ENCODE results near the gene CIPC.

The CIPC gene

DNA sequence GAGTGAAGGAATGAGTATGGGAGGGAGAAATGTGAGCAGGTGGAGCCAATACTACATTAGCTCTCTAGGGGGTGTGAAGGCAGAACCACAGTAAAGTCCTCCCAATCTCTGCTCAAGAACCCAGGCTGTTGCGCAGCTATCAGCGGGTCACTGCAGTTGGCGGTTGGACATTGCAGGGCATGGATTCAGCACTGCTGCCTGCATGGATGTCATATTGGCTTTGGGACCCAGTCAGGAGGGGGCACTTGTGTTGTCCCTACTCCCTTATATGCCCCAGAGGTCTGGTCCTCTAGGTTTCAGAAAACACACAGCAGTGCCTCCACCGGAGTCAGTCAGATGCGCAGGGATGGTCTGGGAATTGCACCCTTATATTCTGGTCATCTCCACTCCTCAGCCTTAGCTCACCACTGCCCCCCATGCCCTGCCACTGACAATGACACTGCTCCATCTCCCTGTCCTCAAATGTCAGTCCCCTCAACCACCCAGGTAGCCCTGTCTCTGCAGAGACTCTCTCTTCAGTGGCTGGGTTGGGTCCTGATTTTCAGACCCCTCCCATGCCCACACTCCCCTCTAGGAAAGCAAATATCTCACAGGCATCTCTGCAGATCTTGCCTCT is 33.9 kb downstream of the CIPC start:
- Histone ChIP-seq H3K27me3 (replicated peaks; ENCODE audit: control insufficient read depth, insufficient read depth, low read length) (peaks cover 77% of the 10 kb centered on the region), H3K4me3 (ENCODE audit: low read length) (no peak overlapping the region), H3K9ac (ENCODE audit: low read length) (no peak overlapping the region), H3K4me1 (ENCODE audit: control insufficient read depth, insufficient read depth, low read length) (no peaks in the 10 kb centered on the region), H3K36me3 (ENCODE audit: control insufficient read depth, insufficient read depth, low read length, severe bottlenecking) (no peaks in the 10 kb centered on the region), H3K9me3 (ENCODE audit: control insufficient read depth, low read length) (no peaks in the 10 kb centered on the region)
- DNase-seq (ENCODE audit: low read depth) = no peak

GRCh38 chr14:77133720-77134338 is 35.8 kb downstream of the CIPC start:
- Histone ChIP-seq H3K36me3 (ENCODE audit: control insufficient read depth, insufficient read depth, low read length, severe bottlenecking) (no peaks in the 10 kb centered on the region), H3K27me3 (replicated peaks; ENCODE audit: control insufficient read depth, insufficient read depth, low read length) (peaks cover 73% of the 10 kb centered on the region), H3K9me3 (ENCODE audit: control insufficient read depth, low read length) (no peaks in the 10 kb centered on the region), H3K4me3 (ENCODE audit: low read length) (no peak overlapping the region), H3K9ac (ENCODE audit: low read length) (no peak overlapping the region), H3K4me1 (ENCODE audit: control insufficient read depth, insufficient read depth, low read length) (no peaks in the 10 kb centered on the region)
- peak; percentile 81 for DNase-seq (ENCODE audit: low read depth)

GRCh38 chr14:77139022-77139421 is 41.0 kb downstream of the CIPC start:
- peaks cover 3% of the 10 kb centered on the region for H3K4me1 ChIP-seq (ENCODE audit: control insufficient read depth, insufficient read depth, low read length)
- no peaks in the 10 kb centered on the region for H3K9me3 ChIP-seq (ENCODE audit: control insufficient read depth, low read length)
- peaks cover 83% of the 10 kb centered on the region for H3K27me3 ChIP-seq (replicated peaks; ENCODE audit: control insufficient read depth, insufficient read depth, low read length)
- DNase-seq (ENCODE audit: low read depth) = no peak
- H3K9ac ChIP-seq (ENCODE audit: low read length) = no peak overlapping the region
- H3K4me3 ChIP-seq (ENCODE audit: low read length) = no peak overlapping the region
- no peaks in the 10 kb centered on the region for H3K36me3 ChIP-seq (ENCODE audit: control insufficient read depth, insufficient read depth, low read length, severe bottlenecking)

GRCh38 chr14:77139540-77140358 is 41.7 kb downstream of the CIPC start:
- no peak overlapping the region for H3K4me3 ChIP-seq (ENCODE audit: low read length)
- peaks cover 83% of the 10 kb centered on the region for H3K27me3 ChIP-seq (replicated peaks; ENCODE audit: control insufficient read depth, insufficient read depth, low read length)
- peak; percentile 46 for DNase-seq (ENCODE audit: low read depth)
- H3K4me1 ChIP-seq (ENCODE audit: control insufficient read depth, insufficient read depth, low read length) = peaks cover 3% of the 10 kb centered on the region
- H3K9me3 ChIP-seq (ENCODE audit: control insufficient read depth, low read length) = no peaks in the 10 kb centered on the region
- no peaks in the 10 kb centered on the region for H3K36me3 ChIP-seq (ENCODE audit: control insufficient read depth, insufficient read depth, low read length, severe bottlenecking)
- H3K9ac ChIP-seq (ENCODE audit: low read length) = no peak overlapping the region

GRCh38 chr14:77140359-77141213 is 42.5 kb downstream of the CIPC start:
- Histone ChIP-seq H3K36me3 (ENCODE audit: control insufficient read depth, insufficient read depth, low read length, severe bottlenecking) (no peaks in the 10 kb centered on the region), H3K9me3 (ENCODE audit: control insufficient read depth, low read length) (no peaks in the 10 kb centered on the region), H3K27me3 (replicated peaks; ENCODE audit: control insufficient read depth, insufficient read depth, low read length) (peaks cover 83% of the 10 kb centered on the region), H3K9ac (ENCODE audit: low read length) (no peak overlapping the region), H3K4me1 (ENCODE audit: control insufficient read depth, insufficient read depth, low read length) (peaks cover 3% of the 10 kb centered on the region), H3K4me3 (ENCODE audit: low read length) (peak overlapping the region; percentile 44)
- no peak for DNase-seq (ENCODE audit: low read depth)

- H3K27me3 ChIP-seq (replicated peaks; ENCODE audit: control insufficient read depth, insufficient read depth, low read length) = peaks cover 83% of the 10 kb centered on the region
- no peaks in the 10 kb centered on the region for H3K36me3 ChIP-seq (ENCODE audit: control insufficient read depth, insufficient read depth, low read length, severe bottlenecking)
- H3K9ac ChIP-seq (ENCODE audit: low read length) = no peak within 1 kb of the TSS
- DNase-seq (ENCODE audit: low read depth) = peak; percentile 63
- peak within 1 kb of the TSS; percentile 44 for H3K4me3 ChIP-seq (ENCODE audit: low read length)
- no peaks in the 10 kb centered on the region for H3K9me3 ChIP-seq (ENCODE audit: control insufficient read depth, low read length)
- peaks cover 3% of the 10 kb centered on the region for H3K4me1 ChIP-seq (ENCODE audit: control insufficient read depth, insufficient read depth, low read length)
Measured at GRCh38 chr14:77141214-77142004, 43.4 kb downstream of the CIPC start, which contains the start of gene ZDHHC22. ZDHHC22 (minus strand) TSS chr14:77141791; CDS start chr14:77139738, 2,053 bp downstream.

GRCh38 chr14:77142005-77142800 is 44.1 kb downstream of the CIPC start:
- H3K9me3 ChIP-seq (ENCODE audit: control insufficient read depth, low read length) = no peaks in the 10 kb centered on the region
- DNase-seq (ENCODE audit: low read depth) = no peak
- H3K36me3 ChIP-seq (ENCODE audit: control insufficient read depth, insufficient read depth, low read length, severe bottlenecking) = no peaks in the 10 kb centered on the region
- H3K4me3 ChIP-seq (ENCODE audit: low read length) = peak overlapping the region; percentile 44
- H3K4me1 ChIP-seq (ENCODE audit: control insufficient read depth, insufficient read depth, low read length) = peaks cover 3% of the 10 kb centered on the region
- peaks cover 84% of the 10 kb centered on the region for H3K27me3 ChIP-seq (replicated peaks; ENCODE audit: control insufficient read depth, insufficient read depth, low read length)
- no peak overlapping the region for H3K9ac ChIP-seq (ENCODE audit: low read length)

- peaks cover 78% of the 10 kb centered on the region for H3K27me3 ChIP-seq (replicated peaks; ENCODE audit: control insufficient read depth, insufficient read depth, low read length)
- DNase-seq (ENCODE audit: low read depth) = no peak
- no peak overlapping the region for H3K4me3 ChIP-seq (ENCODE audit: low read length)
- H3K9me3 ChIP-seq (ENCODE audit: control insufficient read depth, low read length) = no peaks in the 10 kb centered on the region
- peaks cover 3% of the 10 kb centered on the region for H3K4me1 ChIP-seq (ENCODE audit: control insufficient read depth, insufficient read depth, low read length)
- no peaks in the 10 kb centered on the region for H3K36me3 ChIP-seq (ENCODE audit: control insufficient read depth, insufficient read depth, low read length, severe bottlenecking)
- H3K9ac ChIP-seq (ENCODE audit: low read length) = no peak overlapping the region
Measured at GRCh38 chr14:77143071-77143470, 45.0 kb downstream of the CIPC start.

- peaks cover 64% of the 10 kb centered on the region for H3K27me3 ChIP-seq (replicated peaks; ENCODE audit: control insufficient read depth, insufficient read depth, low read length)
- H3K9me3 ChIP-seq (ENCODE audit: control insufficient read depth, low read length) = no peaks in the 10 kb centered on the region
- no peak for DNase-seq (ENCODE audit: low read depth)
- no peak overlapping the region for H3K4me3 ChIP-seq (ENCODE audit: low read length)
- no peak overlapping the region for H3K9ac ChIP-seq (ENCODE audit: low read length)
- H3K36me3 ChIP-seq (ENCODE audit: control insufficient read depth, insufficient read depth, low read length, severe bottlenecking) = no peaks in the 10 kb centered on the region
- H3K4me1 ChIP-seq (ENCODE audit: control insufficient read depth, insufficient read depth, low read length) = peaks cover 3% of the 10 kb centered on the region
Measured at GRCh38 chr14:77144412-77145115, 46.5 kb downstream of the CIPC start.

All from adipocyte (in vitro differentiated cells).